Vagina (tissue), 2 donors: ENCODE data around the gene TELO2. TPM values are rescaled to one million over a fixed set of nuclear protein-coding genes. Genes with fewer than 3 reads are reported as not detected.
A peak's percentile ranks its signal among the peaks of the same experiment; 100 is the strongest.

ENCODE experiments used
- DNase-seq, 2 donors: peaks; one replicate each; pipeline ENCODE4 v3.0.0-alpha.2; 2017; ENCODE audit errors: extremely low spot score in 2 of 2
- H3K27ac ChIP-seq: fragments of 200-600 bp; sonication (generic); one replicate; pipeline ENCODE4 v1.5.1; 2019
- H3K27me3 ChIP-seq: fragments of 200-600 bp; sonication (generic); one replicate; pipeline ENCODE4 v1.5.1; 2019
- H3K36me3 ChIP-seq, 2 donors: fragments of 200-600 bp; sonication (generic); one replicate each; pipeline ENCODE4 v1.5.1; 2017 to 2019
- H3K4me1 ChIP-seq: fragments of 200-600 bp; sonication (generic); one replicate; pipeline ENCODE4 v1.5.1; 2019
- H3K4me3 ChIP-seq, 2 donors: fragments of 200-600 bp; sonication (generic); 1 replicate in 1 of 2; 2 replicates in 1 of 2; pipeline ENCODE4 v1.5.1; 2016 to 2019
- H3K9me3 ChIP-seq: fragments of 200-600 bp; sonication (generic); one replicate; pipeline ENCODE4 v1.5.1; 2019
- CTCF ChIP-seq, 3 experiments: fragments of 450-650 bp in 2 of 3; fragments of 200-600 bp in 1 of 3; sonication (generic) in 1 of 3; IDR thresholded peaks; one replicate each; pipeline ENCODE4 v1.5.1; 2017 to 2019; ENCODE audit warnings: antibody characterized with exemption in 3 of 3, mild to moderate bottlenecking in 2 of 3, moderate library complexity in 2 of 3
- POLR2A ChIP-seq, 2 donors: fragments of 450-650 bp; IDR thresholded peaks; one replicate each; pipeline ENCODE4 v1.6.1; 2017; ENCODE audit warnings: antibody characterized with exemption in 2 of 2, mild to moderate bottlenecking in 2 of 2, moderate library complexity in 2 of 2
- POLR2AphosphoS5 ChIP-seq, 2 donors: sonication (generic); formaldehyde crosslinking; IDR thresholded peaks; one replicate each; pipeline ENCODE4 v1.9.0; 2017; ENCODE audit warnings: antibody characterized with exemption in 2 of 2, mild to moderate bottlenecking in 2 of 2, low read depth in 1 of 2; ENCODE audit not compliant: insufficient read depth in 1 of 2
- intact Hi-C: fragments of 100-400 bp; cut with DNase I; formaldehyde crosslinking; loops from one replicate; pipeline ENCODE4 v1.15.1; 2023
- total RNA-seq: library from RNA; depleted of rRNA; stranded (reverse); fragments of >200 nt; gene quantifications from one replicate; pipeline ENCODE4 v1.2.3, GENCODE V29; 2016

TELO2 gene
- total RNA-seq, 1 donor from 2014 or later: 23.8 TPM

DNA sequence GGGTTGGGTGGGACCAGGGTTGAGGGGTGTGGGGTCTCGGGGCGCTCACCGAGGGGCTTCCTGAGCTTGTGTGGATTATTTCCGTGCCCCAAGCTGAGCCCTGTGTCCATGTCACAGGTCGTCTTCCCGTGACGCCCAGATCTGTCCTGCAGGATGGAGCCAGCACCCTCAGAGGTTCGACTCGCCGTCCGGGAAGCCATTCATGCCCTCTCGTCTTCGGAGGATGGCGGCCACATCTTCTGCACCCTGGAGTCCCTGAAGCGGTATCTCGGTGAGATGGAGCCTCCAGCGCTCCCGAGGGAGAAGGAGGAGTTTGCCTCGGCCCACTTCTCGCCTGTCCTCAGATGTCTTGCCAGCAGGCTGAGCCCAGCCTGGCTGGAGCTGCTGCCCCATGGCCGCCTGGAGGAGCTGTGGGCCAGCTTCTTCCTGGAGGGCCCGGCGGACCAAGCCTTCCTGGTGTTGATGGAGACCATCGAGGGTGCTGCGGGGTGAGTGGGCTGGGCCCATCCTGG lies 1.0 kb downstream of the TELO2 start:
- no peaks in the 10 kb centered on the region for H3K9me3 ChIP-seq
- H3K27me3 ChIP-seq: no peaks in the 10 kb centered on the region
- no peak for DNase-seq
- peak overlapping the region; percentile 42 for H3K27ac ChIP-seq
- peaks cover 25% of the 10 kb centered on the region for H3K4me1 ChIP-seq
- H3K36me3 ChIP-seq: peaks cover 0 to 32% of the 10 kb centered on the region in 2 donors
- TF ChIP-seq CTCF (IDR thresholded peaks at IDR 0.05) (peak in 2 of 3 experiments; percentile 17 to 25), POLR2A (IDR thresholded peaks at IDR 0.05) (no peak), POLR2AphosphoS5 (IDR thresholded peaks at IDR 0.05; ENCODE audit: insufficient read depth in 1 of 2, low read depth in 1 of 2) (no peak)
- intact Hi-C loops: loop anchor here (10.0 kb wide), 2 partner anchors 51 to 121 kb away; partner anchors contain the start of genes CRAMP1 and IFT140
- peak overlapping the region; percentile 66 to 93 for H3K4me3 ChIP-seq

DNA sequence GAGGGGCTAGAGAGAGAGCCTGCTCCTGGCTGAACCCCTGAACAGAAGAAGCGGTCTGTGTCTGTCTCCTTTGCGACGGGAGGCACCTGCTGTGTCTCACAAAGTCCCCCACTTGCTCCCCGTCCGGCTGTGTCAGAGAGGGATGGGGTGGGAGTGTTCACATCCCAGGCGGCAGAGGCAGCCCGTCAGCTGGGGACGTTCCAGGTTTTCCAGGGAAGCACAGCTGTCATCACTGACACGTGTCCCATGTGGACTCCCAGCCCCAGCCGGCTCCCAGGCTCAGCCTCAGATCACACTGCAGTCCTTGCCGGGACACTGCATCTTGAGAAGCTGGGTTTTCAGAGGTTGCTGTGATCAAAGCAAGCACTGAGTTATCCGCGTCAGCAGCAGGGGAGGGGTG lies 1.6 kb downstream of the TELO2 start:
- no peak for TF ChIP-seq POLR2A (IDR thresholded peaks at IDR 0.05)
- no peak for TF ChIP-seq CTCF (IDR thresholded peaks at IDR 0.05)
- no peak for TF ChIP-seq POLR2AphosphoS5 (IDR thresholded peaks at IDR 0.05; ENCODE audit: insufficient read depth in 1 of 2, low read depth in 1 of 2)
- peak overlapping the region; percentile 66 to 93 for H3K4me3 ChIP-seq
- H3K27ac ChIP-seq: no peak overlapping the region
- peaks cover 25% of the 10 kb centered on the region for H3K4me1 ChIP-seq
- H3K27me3 ChIP-seq: no peaks in the 10 kb centered on the region
- intact Hi-C loops: loop anchor here (10.0 kb wide), 2 partner anchors 50 to 120 kb away; partner anchors contain the start of genes CRAMP1 and IFT140
- peaks cover 0 to 38% of the 10 kb centered on the region in 2 donors for H3K36me3 ChIP-seq
- DNase-seq: no peak
- no peaks in the 10 kb centered on the region for H3K9me3 ChIP-seq

DNA sequence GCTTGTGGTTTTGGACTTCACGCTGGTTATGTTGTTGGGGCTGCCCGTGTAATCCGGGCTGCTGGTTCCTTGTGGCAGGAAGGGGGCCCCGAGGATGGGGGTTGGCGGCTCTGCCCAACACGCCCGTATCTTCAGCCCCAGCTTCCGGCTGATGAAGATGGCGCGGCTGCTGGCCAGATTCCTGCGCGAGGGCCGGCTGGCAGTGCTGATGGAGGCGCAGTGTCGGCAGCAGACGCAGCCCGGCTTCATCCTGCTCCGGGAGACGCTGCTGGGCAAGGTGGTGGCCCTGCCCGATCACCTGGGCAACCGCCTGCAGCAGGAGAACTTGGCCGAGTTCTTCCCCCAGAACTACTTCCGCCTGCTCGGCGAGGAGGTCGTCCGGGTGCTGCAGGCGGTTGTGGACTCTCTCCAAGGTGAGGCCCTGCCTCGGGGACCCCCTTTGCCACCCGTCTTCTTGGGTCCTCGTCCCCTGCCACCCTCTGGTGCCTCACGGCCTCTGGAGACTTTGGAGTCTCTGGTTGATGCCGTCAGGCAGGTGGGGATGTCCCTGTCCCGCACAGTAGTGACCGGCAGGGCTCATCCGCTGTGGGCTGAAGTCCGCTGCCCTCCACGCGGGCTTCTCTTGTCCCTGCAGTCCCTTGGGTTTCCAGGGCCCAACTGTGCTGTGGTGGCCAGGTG lies 2.2 kb downstream of the TELO2 start:
- no peak for TF ChIP-seq POLR2A (IDR thresholded peaks at IDR 0.05)
- TF ChIP-seq POLR2AphosphoS5 (IDR thresholded peaks at IDR 0.05; ENCODE audit: insufficient read depth in 1 of 2, low read depth in 1 of 2): no peak
- no peak for TF ChIP-seq CTCF (IDR thresholded peaks at IDR 0.05)
- no peak for DNase-seq
- intact Hi-C loops: loop anchor here (10.0 kb wide), 2 partner anchors 49 to 119 kb away; partner anchors contain the start of genes CRAMP1 and IFT140
- H3K27me3 ChIP-seq: no peaks in the 10 kb centered on the region
- H3K4me1 ChIP-seq: peaks cover 25% of the 10 kb centered on the region
- H3K9me3 ChIP-seq: no peaks in the 10 kb centered on the region
- H3K36me3 ChIP-seq: peaks cover 0 to 44% of the 10 kb centered on the region in 2 donors
- no peak overlapping the region for H3K27ac ChIP-seq
- H3K4me3 ChIP-seq: no peak overlapping the region

DNA sequence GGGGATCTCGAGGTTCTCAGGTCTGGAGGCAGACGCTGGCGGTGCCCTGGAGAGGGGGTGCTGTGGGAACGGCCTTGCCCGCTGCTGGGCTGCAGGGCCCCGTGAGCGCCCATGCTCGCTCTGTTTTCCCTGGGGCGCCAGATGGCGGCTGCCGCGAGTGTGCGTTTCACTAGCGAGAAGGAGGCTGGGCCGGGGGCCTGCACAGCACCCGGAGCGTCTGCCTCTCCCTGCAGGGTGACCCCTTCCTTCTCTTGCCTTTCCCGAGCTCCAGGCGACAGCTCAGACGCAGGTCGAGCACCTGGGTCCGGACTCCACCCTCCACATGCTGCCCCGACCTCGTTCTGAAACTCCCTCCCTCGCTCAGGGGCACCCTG lies 2.7 kb downstream of the TELO2 start:
- no peak overlapping the region for H3K27ac ChIP-seq
- TF ChIP-seq POLR2AphosphoS5 (IDR thresholded peaks at IDR 0.05; ENCODE audit: insufficient read depth in 1 of 2, low read depth in 1 of 2) (no peak), POLR2A (IDR thresholded peaks at IDR 0.05) (no peak), CTCF (IDR thresholded peaks at IDR 0.05) (no peak)
- intact Hi-C loops: loop anchor here (10.0 kb wide), 2 partner anchors 49 to 119 kb away; partner anchors contain the start of genes CRAMP1 and IFT140
- no peak overlapping the region for H3K4me3 ChIP-seq
- no peaks in the 10 kb centered on the region for H3K9me3 ChIP-seq
- no peak for DNase-seq
- H3K27me3 ChIP-seq: no peaks in the 10 kb centered on the region
- H3K4me1 ChIP-seq: peaks cover 25% of the 10 kb centered on the region
- peaks cover 0 to 49% of the 10 kb centered on the region in 2 donors for H3K36me3 ChIP-seq

DNA sequence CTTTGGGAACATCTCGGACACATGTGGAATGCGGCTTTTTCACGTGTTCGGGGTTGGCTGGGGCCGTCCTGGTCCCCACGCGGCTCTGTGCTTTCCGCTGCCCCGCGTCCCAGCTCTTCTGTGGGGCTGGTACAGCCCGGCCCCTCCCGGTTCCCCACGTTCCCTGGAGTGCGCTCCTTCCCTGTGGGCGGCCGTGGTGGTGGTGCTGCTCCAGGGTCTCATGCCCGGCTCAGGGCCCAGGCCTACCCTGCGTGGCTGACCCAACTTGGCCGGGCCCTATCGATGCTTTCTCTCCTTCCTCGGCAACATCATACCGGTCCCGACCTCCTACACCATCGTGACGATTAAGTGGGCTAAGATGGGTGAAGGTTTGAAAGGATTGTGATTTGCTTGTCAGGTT lies 3.3 kb downstream of the TELO2 start:
- DNase-seq: no peak
- intact Hi-C loops: loop anchor here (10.0 kb wide), 2 partner anchors 48 to 118 kb away; partner anchors contain the start of genes CRAMP1 and IFT140
- no peak for TF ChIP-seq CTCF (IDR thresholded peaks at IDR 0.05)
- no peak overlapping the region for H3K27ac ChIP-seq
- H3K4me1 ChIP-seq: peaks cover 25% of the 10 kb centered on the region
- no peaks in the 10 kb centered on the region for H3K9me3 ChIP-seq
- no peaks in the 10 kb centered on the region for H3K27me3 ChIP-seq
- no peak overlapping the region for H3K4me3 ChIP-seq
- H3K36me3 ChIP-seq: peaks cover 0 to 55% of the 10 kb centered on the region in 2 donors
